Measurements from ENCODE around the gene ANAPC5.
A peak's percentile ranks its signal among the peaks of the same experiment; 100 is the strongest.

- TF ChIP-seq TAF1 (IDR thresholded peaks at IDR 0.05; ENCODE audit: borderline replicate concordance, low read depth, low read length) = no peak
- no peak for TF ChIP-seq POLR2A (IDR thresholded peaks at IDR 0.05; ENCODE audit: low read depth, low read length)
- TF ChIP-seq POLR2AphosphoS5 (IDR thresholded peaks at IDR 0.05; ENCODE audit: low read depth, low read length) = 0 out of 2 replicates have a peak, but pooled peaks have one; percentile 39
Measured at GRCh38 chr12:121289962-121290361, 62.2 kb downstream of the ANAPC5 start.

Data from GM12892 (cell line).